Measurements from ENCODE around the gene ATCAY.

ATCAY gene

DNA sequence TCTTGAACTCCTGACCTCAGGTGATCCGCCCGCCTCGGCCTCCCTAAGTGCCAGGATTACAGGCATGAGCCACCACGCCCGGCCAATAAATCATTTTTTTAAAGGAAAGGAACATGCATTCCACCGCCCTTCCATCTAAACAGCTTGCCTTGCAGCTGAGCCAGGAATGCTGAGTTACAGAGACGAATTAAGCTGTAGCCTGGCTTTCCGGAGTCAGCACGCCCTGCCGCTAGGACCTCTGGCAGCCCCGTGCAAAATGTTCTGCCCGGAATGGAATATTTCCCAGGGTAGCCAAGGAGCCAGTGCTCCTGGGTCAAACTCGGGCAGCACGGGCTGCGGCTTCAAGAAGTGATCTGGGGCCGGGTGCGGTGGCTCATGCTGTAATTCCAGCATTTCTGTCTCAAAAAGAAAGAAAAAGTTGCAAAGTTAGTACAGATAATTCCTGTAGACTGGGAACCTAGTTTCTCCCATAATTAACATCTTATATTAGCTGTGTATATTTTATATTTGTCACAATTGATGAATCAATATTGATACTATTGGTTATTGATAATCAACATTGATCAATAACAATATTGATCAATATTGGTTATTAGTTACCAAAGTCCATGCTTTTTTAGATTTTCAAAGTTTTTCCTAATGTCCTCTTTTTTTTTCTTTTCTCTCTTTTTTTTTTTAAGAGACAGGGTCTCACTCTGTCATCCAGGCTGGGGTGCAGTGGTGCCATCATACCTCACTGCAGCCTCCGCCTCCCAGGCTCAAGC, 19.2 kb downstream of the ATCAY start:
- Histone ChIP-seq H3K27ac (replicated peaks) (no peak overlapping the region), H3K27me3 (ENCODE audit: insufficient read depth, poor library complexity, severe bottlenecking) (no peaks in the 10 kb centered on the region), H3K4me3 (replicated peaks; ENCODE audit: insufficient read depth, low read length) (no peak overlapping the region)
- DNase-seq (ENCODE audit: low read depth in 1 of 2, low spot score in 1 of 2) = no peak
- TF ChIP-seq, protein P1, sequence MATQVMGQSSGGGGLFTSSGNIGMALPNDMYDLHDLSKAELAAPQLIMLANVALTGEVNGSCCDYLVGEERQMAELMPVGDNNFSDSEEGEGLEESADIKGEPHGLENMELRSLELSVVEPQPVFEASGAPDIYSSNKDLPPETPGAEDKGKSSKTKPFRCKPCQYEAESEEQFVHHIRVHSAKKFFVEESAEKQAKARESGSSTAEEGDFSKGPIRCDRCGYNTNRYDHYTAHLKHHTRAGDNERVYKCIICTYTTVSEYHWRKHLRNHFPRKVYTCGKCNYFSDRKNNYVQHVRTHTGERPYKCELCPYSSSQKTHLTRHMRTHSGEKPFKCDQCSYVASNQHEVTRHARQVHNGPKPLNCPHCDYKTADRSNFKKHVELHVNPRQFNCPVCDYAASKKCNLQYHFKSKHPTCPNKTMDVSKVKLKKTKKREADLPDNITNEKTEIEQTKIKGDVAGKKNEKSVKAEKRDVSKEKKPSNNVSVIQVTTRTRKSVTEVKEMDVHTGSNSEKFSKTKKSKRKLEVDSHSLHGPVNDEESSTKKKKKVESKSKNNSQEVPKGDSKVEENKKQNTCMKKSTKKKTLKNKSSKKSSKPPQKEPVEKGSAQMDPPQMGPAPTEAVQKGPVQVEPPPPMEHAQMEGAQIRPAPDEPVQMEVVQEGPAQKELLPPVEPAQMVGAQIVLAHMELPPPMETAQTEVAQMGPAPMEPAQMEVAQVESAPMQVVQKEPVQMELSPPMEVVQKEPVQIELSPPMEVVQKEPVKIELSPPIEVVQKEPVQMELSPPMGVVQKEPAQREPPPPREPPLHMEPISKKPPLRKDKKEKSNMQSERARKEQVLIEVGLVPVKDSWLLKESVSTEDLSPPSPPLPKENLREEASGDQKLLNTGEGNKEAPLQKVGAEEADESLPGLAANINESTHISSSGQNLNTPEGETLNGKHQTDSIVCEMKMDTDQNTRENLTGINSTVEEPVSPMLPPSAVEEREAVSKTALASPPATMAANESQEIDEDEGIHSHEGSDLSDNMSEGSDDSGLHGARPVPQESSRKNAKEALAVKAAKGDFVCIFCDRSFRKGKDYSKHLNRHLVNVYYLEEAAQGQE (IDR thresholded peaks at IDR 0.05; ENCODE audit: insufficient replicate concordance, low read depth) = no peak
- TF ChIP-seq POLR2AphosphoS5 (IDR thresholded peaks at IDR 0.05; ENCODE audit: low read depth) = no peak
- no peak for TF ChIP-seq GABPA (IDR thresholded peaks at IDR 0.05; ENCODE audit: low read depth)
- TF ChIP-seq, protein P2, sequence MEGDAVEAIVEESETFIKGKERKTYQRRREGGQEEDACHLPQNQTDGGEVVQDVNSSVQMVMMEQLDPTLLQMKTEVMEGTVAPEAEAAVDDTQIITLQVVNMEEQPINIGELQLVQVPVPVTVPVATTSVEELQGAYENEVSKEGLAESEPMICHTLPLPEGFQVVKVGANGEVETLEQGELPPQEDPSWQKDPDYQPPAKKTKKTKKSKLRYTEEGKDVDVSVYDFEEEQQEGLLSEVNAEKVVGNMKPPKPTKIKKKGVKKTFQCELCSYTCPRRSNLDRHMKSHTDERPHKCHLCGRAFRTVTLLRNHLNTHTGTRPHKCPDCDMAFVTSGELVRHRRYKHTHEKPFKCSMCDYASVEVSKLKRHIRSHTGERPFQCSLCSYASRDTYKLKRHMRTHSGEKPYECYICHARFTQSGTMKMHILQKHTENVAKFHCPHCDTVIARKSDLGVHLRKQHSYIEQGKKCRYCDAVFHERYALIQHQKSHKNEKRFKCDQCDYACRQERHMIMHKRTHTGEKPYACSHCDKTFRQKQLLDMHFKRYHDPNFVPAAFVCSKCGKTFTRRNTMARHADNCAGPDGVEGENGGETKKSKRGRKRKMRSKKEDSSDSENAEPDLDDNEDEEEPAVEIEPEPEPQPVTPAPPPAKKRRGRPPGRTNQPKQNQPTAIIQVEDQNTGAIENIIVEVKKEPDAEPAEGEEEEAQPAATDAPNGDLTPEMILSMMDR (IDR thresholded peaks at IDR 0.05; ENCODE audit: insufficient read depth, low read length) = no peak
- TF ChIP-seq SPI1 (IDR thresholded peaks at IDR 0.05; ENCODE audit: borderline replicate concordance, low read depth) = no peak

DNA sequence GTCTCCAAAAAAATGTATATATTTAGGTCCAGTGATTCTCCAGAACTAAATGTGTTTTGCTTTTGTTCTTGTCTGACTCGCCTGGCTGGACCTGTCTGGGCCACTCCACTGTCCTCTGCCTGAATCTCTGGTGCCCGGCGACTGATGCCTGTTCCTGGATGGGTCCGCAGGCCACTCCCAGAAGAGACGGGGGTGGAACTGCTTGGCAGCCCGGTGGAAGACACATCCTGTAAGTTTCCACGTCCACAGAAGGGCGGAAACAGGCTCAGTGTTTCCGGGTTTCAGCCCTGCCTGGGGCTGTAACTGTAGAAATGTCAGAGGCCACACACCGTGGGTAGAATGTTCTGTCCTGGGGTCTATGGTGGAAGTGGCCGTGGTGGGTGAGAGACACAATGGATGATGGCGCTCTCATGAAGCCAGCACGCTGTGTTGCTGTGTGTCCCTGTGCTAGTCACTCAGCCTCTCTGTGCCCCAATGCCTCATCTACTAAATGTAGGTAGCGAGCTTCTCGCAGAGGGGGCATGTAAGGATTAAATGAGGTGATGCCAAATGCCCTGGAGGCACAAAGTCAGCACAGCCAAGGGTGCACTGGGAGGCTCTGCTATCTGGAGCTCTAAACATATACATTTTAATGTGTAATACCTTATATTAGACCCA, 22.0 kb downstream of the ATCAY start:
- no peaks in the 10 kb centered on the region for H3K27me3 ChIP-seq (ENCODE audit: insufficient read depth, poor library complexity, severe bottlenecking)
- H3K27ac ChIP-seq (replicated peaks) = no peak overlapping the region
- no peak for DNase-seq (ENCODE audit: low read depth in 1 of 2, low spot score in 1 of 2)
- TF ChIP-seq POLR2AphosphoS5 (IDR thresholded peaks at IDR 0.05; ENCODE audit: low read depth) (no peak), SPI1 (IDR thresholded peaks at IDR 0.05; ENCODE audit: borderline replicate concordance, low read depth) (no peak), GABPA (IDR thresholded peaks at IDR 0.05; ENCODE audit: low read depth) (no peak)
- TF ChIP-seq, protein P2 (IDR thresholded peaks at IDR 0.05; ENCODE audit: insufficient read depth, low read length) = no peak
- TF ChIP-seq, protein P1 (IDR thresholded peaks at IDR 0.05; ENCODE audit: insufficient replicate concordance, low read depth) = no peak
- no peak overlapping the region for H3K4me3 ChIP-seq (replicated peaks; ENCODE audit: insufficient read depth, low read length)

DNA sequence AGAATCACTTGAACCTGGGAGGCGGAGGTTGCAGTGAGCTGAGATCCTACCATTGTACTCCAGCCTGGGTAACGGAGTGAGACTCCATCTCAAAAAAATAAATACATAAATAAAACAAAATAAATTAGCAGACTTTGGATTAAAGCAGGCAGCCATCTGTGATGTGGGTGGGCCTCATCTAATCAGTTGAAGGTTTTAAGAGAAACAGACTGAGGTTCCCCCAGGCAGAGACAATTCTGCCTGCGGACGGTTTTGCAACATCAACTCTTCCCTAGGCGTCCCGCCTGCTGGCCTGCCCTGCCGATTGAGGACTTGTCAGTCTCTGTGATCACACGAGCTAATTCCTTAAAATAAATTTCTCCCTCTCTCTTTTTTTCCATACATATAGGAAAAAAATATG, 23.7 kb downstream of the ATCAY start:
- no peak overlapping the region for H3K4me3 ChIP-seq (replicated peaks; ENCODE audit: insufficient read depth, low read length)
- no peaks in the 10 kb centered on the region for H3K27me3 ChIP-seq (ENCODE audit: insufficient read depth, poor library complexity, severe bottlenecking)
- DNase-seq (ENCODE audit: low read depth in 1 of 2, low spot score in 1 of 2) = no peak
- TF ChIP-seq, protein P2 (IDR thresholded peaks at IDR 0.05; ENCODE audit: insufficient read depth, low read length) = no peak
- no peak for TF ChIP-seq SPI1 (IDR thresholded peaks at IDR 0.05; ENCODE audit: borderline replicate concordance, low read depth)
- no peak for TF ChIP-seq POLR2AphosphoS5 (IDR thresholded peaks at IDR 0.05; ENCODE audit: low read depth)
- no peak for TF ChIP-seq GABPA (IDR thresholded peaks at IDR 0.05; ENCODE audit: low read depth)
- H3K27ac ChIP-seq (replicated peaks) = no peak overlapping the region

Measured in HL-60 (cell line).